HepG2 (cell line): ENCODE data around the gene AGAP3. TPM values are rescaled to one million over a fixed set of nuclear protein-coding genes. Genes with fewer than 3 reads are reported as not detected.

Experiments used
- ATAC-seq: fragments of 200-7000 bp; cut with Tn5 transposase; 3 replicates; pipeline ENCODE4 v1.9.1; 2020; ENCODE audit warnings: mild to moderate bottlenecking, moderate library complexity
- BruUV-seq: library from RNA; stranded (reverse); fragments of 400-500 nt; replicated peaks from 2 replicates; lab custom pipeline; 2021; lab: Mats Ljungman, UMichigan
- CTCF ChIA-PET: fragments of 300-600 bp; formaldehyde crosslinking; extraction: SDS; loops from one replicate; lab custom pipeline; 2021; ENCODE audit warnings: low total read pairs, inconsistent platforms, low intra/inter-chr PET ratio; lab: Yijun Ruan, JAX
- POLR2A ChIA-PET: fragments of 350-600 bp; sonication (Branson Sonifier 250); formaldehyde crosslinking; loops from one replicate; lab custom pipeline; 2020; ENCODE audit warnings: antibody characterized with exemption, inconsistent platforms; lab: Yijun Ruan, JAX
- DNase-seq: peaks from one replicate; pipeline ENCODE4 v3.0.0-alpha.2; 2015; ENCODE audit warnings: low spot score
- FAIRE-seq: peaks from 3 replicates; lab custom pipeline; 2011; peaks lifted over from hg19 to GRCh38; lab: Jason Lieb, UNC
- H2AFZ ChIP-seq: one replicate; pipeline ENCODE4 v1.6.1; 2011; ENCODE audit warnings: low read length, inconsistent platforms
- H3K27ac ChIP-seq: fragments of 300-600 bp; 3 replicates; pipeline ENCODE4 v1.8.0; 2011; ENCODE audit warnings: mixed run types, mild to moderate bottlenecking, mixed read lengths, low read length, inconsistent platforms; ENCODE audit not compliant: insufficient read depth; ENCODE audit errors: extremely low read length
- H3K27me3 ChIP-seq, 2 experiments: fragments of 200-600 bp in 1 of 2; 2 replicates in 1 of 2; 3 replicates in 1 of 2; pipeline versions ENCODE4 v1.6.0 to v1.8.0; 2011; ENCODE audit warnings: low read length in 2 of 2, mild to moderate bottlenecking in 2 of 2, moderate library complexity in 2 of 2, inconsistent platforms in 1 of 2; ENCODE audit not compliant: insufficient read depth in 2 of 2, control insufficient read depth in 1 of 2
- H3K36me3 ChIP-seq, 2 experiments: fragments of 200-600 bp in 1 of 2; replicated peaks in 1 of 2; 2 replicates in 1 of 2; 3 replicates in 1 of 2; pipeline versions ENCODE4 v1.5.1 to v1.8.0; 2011; ENCODE audit warnings: low read length in 2 of 2, inconsistent platforms in 1 of 2; ENCODE audit not compliant: insufficient read depth in 2 of 2, control insufficient read depth in 1 of 2
- H3K4me1 ChIP-seq: 2 replicates; pipeline ENCODE4 v1.5.1; 2012; ENCODE audit warnings: low read length, inconsistent platforms; ENCODE audit not compliant: insufficient read depth
- H3K4me2 ChIP-seq: 2 replicates; pipeline ENCODE4 v1.6.0; 2011; ENCODE audit warnings: low read depth, low read length, inconsistent platforms
- H3K4me3 ChIP-seq, 3 experiments: fragments of 200-600 bp in 1 of 3; sonication (generic), shearing (Covaris generic) in 1 of 3; replicated peaks in 1 of 3; 2 replicates each; pipeline ENCODE4 v1.5.1; 2011 to 2016; ENCODE audit warnings: low read length in 3 of 3, inconsistent platforms in 2 of 3, low read depth in 2 of 3, mild to moderate bottlenecking in 2 of 3, control low read depth in 1 of 3, mixed read lengths in 1 of 3; ENCODE audit not compliant: insufficient read depth in 1 of 3
- H3K79me2 ChIP-seq: one replicate; pipeline ENCODE4 v1.6.1; 2011; ENCODE audit warnings: low read length, inconsistent platforms; ENCODE audit not compliant: insufficient read depth
- H3K9ac ChIP-seq: 2 replicates; pipeline ENCODE4 v1.6.0; 2011; ENCODE audit warnings: mild to moderate bottlenecking, low read depth, low read length, inconsistent platforms; ENCODE audit not compliant: insufficient read depth
- H3K9me3 ChIP-seq: 2 replicates; pipeline ENCODE4 v1.5.1; 2012; ENCODE audit warnings: mild to moderate bottlenecking, low read length
- H4K20me1 ChIP-seq: 2 replicates; pipeline ENCODE4 v1.6.0; 2011; ENCODE audit warnings: inconsistent platforms, mild to moderate bottlenecking, low read length, moderate library complexity; ENCODE audit not compliant: insufficient read depth
- AHR ChIP-seq: IDR thresholded peaks from 2 replicates; pipeline ENCODE4 v1.6.1; 2018; ENCODE audit warnings: missing genetic modification reagents, missing compliant biosample characterization
- PAF1 ChIP-seq: IDR thresholded peaks from 2 replicates; pipeline ENCODE4 v1.6.1; 2016; ENCODE audit warnings: missing genetic modification reagents, missing compliant biosample characterization
- RARA ChIP-seq: IDR thresholded peaks from 2 replicates; pipeline ENCODE4 v1.6.1; 2016; ENCODE audit warnings: missing genetic modification reagents, missing compliant biosample characterization
- RFX5 ChIP-seq: IDR thresholded peaks from 2 replicates; pipeline ENCODE4 v1.6.1; 2011; ENCODE audit warnings: low read depth, low read length, improper control_type of control experiment
- TGIF2 ChIP-seq: IDR thresholded peaks from 2 replicates; pipeline ENCODE4 v1.6.1; 2016; ENCODE audit warnings: control low read depth, missing compliant biosample characterization
- TIGD3 ChIP-seq: sonication (generic); formaldehyde crosslinking; IDR thresholded peaks from 2 replicates; pipeline ENCODE4 v1.5.1; 2020; ENCODE audit warnings: mild to moderate bottlenecking, missing genetic modification reagents, borderline replicate concordance
- ZMYM2 ChIP-seq: sonication (generic); formaldehyde crosslinking; IDR thresholded peaks from 2 replicates; pipeline ENCODE4 v1.8.0; 2022; ENCODE audit warnings: mild to moderate bottlenecking, missing genetic modification reagents
- ZNF282 ChIP-seq: fragments of 450-650 bp; IDR thresholded peaks from 2 replicates; pipeline ENCODE4 v1.6.1; 2018; ENCODE audit not compliant: partially characterized antibody
- ZNF451 ChIP-seq: sonication (generic); formaldehyde crosslinking; IDR thresholded peaks from 2 replicates; pipeline ENCODE4 v1.5.0; 2020; ENCODE audit warnings: mild to moderate bottlenecking, missing genetic modification reagents
- ZNF644 ChIP-seq: IDR thresholded peaks from 2 replicates; pipeline ENCODE4 v1.6.1; 2016; ENCODE audit warnings: low read depth
- ZNF7 ChIP-seq: IDR thresholded peaks from 2 replicates; pipeline ENCODE4 v1.6.1; 2016; ENCODE audit warnings: missing biosample characterization, missing genetic modification reagents
- ZNF879 ChIP-seq: sonication (generic); formaldehyde crosslinking; IDR thresholded peaks from 2 replicates; pipeline ENCODE4 v1.8.1; 2023; ENCODE audit warnings: missing genetic modification reagents
- WGBS: methylation state at CpG from one replicate; pipeline ENCODE4 v1.1.6; 2017; ENCODE audit warnings: low lambda C conversion rate; 5-methylcytosine and 5-hydroxymethylcytosine counted together
- in situ Hi-C: cut with HindIII; loops from 2 replicates; pipeline ENCODE4 v1.10.0; 2017; ENCODE audit warnings: low pct_unique_long_range_greater_than_20kb; ENCODE audit not compliant: extremely low pct_ligation_motif_present
- intact Hi-C: fragments of 100-400 bp; cut with micrococcal nuclease; formaldehyde crosslinking; loops from one replicate; pipeline ENCODE4 v1.10.0; 2022; ENCODE audit not compliant: unreplicated experiment
- polyA plus RNA-seq, 8 experiments: library from polyadenylated mRNA; depleted of rRNA in 3 of 8; stranded (reverse) in 7 of 8; unstranded in 1 of 8; fragments of >200 nt; fragmentation: Illumina TruSeq in 4 of 8; extraction: Trizol in 4 of 8; gene quantifications; 2 replicates each; pipeline versions ENCODE4 v1.2.1 to v1.2.3, GENCODE V29; 2011 to 2016; ENCODE audit warnings: low read depth in 4 of 8, missing spikeins in 1 of 8, mixed read lengths in 1 of 8; ENCODE audit not compliant: insufficient read depth in 1 of 8
- total RNA-seq, 5 experiments: library from RNA; depleted of rRNA; stranded (reverse); fragments of >200 nt; fragmentation: Illumina TruSeq; extraction: Trizol; gene quantifications; 2 replicates each; pipeline ENCODE4 v1.2.3, GENCODE V29; 2016; ENCODE audit warnings: low read depth in 1 of 5
- TF ChIP-seq, protein P1 (sequence below): sonication (generic); formaldehyde crosslinking; conservative IDR thresholded peaks from 2 replicates; pipeline ENCODE4 v1.4.0; 2020; ENCODE audit warnings: missing genetic modification reagents
- TF ChIP-seq, protein P2 (sequence below): sonication (generic); formaldehyde crosslinking; IDR thresholded peaks from 2 replicates; pipeline ENCODE4 v1.5.1; 2020; ENCODE audit warnings: mild to moderate bottlenecking, missing genetic modification reagents

Gene AGAP3
- total and polyA plus RNA-seq, 2 of the 13 experiments (the other 11 are each of a cell fraction or from before 2014, with no cell fraction given), result 31.3 to 61.4 TPM

GRCh38 chr7:151186640-151187408, 100.5 kb downstream of the AGAP3 start, which contains the start of gene ASB10:
TSS of gene ASB10 (minus strand) at chr7:151187250. CDS start at chr7:151187130, 120 bp downstream.
- intact Hi-C loops, result no loop called here

More at GRCh38 chr7:151186640-151187408, 100.5 kb downstream of the AGAP3 start, which contains the start of gene ASB10:
- FAIRE-seq, result no peak
- Histone ChIP-seq H3K4me3 (no peak within 1 kb of the TSS), H3K4me2 (no peak within 1 kb of the TSS)
- POLR2A ChIA-PET, result no interaction called here
- TF ChIP-seq, protein P1, sequence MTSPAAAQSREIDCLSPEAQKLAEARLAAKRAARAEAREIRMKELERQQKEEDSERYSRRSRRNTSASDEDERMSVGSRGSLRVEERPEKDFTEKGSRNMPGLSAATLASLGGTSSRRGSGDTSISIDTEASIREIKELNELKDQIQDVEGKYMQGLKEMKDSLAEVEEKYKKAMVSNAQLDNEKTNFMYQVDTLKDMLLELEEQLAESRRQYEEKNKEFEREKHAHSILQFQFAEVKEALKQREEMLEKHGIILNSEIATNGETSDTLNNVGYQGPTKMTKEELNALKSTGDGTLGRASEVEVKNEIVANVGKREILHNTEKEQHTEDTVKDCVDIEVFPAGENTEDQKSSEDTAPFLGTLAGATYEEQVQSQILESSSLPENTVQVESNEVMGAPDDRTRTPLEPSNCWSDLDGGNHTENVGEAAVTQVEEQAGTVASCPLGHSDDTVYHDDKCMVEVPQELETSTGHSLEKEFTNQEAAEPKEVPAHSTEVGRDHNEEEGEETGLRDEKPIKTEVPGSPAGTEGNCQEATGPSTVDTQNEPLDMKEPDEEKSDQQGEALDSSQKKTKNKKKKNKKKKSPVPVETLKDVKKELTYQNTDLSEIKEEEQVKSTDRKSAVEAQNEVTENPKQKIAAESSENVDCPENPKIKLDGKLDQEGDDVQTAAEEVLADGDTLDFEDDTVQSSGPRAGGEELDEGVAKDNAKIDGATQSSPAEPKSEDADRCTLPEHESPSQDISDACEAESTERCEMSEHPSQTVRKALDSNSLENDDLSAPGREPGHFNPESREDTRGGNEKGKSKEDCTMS (CRISPR knock-in tag), result no peak
- TF ChIP-seq RFX5 (no peak), TGIF2 (CRISPR knock-in tag) (no peak), ZNF7 (CRISPR knock-in tag) (no peak), ZMYM2 (no peak), ZNF282 (no peak), RARA (no peak), ZNF879 (CRISPR knock-in tag) (no peak), AHR (CRISPR knock-in tag) (no peak), PAF1 (CRISPR knock-in tag) (no peak), ZNF451 (CRISPR knock-in tag) (no peak), TIGD3 (CRISPR knock-in tag) (no peak), ZNF644 (CRISPR knock-in tag) (no peak)
- TF ChIP-seq, protein P2, sequence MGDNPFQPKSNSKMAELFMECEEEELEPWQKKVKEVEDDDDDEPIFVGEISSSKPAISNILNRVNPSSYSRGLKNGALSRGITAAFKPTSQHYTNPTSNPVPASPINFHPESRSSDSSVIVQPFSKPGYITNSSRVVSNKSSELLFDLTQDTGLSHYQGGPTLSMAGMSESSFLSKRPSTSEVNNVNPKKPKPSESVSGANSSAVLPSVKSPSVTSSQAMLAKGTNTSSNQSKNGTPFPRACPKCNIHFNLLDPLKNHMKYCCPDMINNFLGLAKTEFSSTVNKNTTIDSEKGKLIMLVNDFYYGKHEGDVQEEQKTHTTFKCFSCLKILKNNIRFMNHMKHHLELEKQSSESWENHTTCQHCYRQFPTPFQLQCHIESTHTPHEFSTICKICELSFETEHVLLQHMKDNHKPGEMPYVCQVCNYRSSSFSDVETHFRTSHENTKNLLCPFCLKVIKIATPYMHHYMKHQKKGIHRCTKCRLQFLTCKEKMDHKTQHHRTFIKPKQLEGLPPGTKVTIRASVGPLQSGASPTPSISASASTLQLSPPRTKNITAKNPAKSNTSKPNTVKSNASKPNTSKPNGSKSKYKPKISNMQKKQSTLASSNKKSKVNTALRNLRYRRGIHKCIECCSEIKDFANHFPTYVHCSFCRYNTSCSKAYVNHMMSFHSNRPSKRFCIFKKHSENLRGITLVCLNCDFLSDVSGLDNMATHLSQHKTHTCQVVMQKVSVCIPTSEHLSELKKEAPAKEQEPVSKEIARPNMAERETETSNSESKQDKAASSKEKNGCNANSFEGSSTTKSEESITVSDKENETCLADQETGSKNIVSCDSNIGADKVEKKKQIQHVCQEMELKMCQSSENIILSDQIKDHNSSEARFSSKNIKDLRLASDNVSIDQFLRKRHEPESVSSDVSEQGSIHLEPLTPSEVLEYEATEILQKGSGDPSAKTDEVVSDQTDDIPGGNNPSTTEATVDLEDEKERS (CRISPR knock-in tag), result no peak
- TF ChIP-seq, all 625 proteins: peak for 0
- WGBS, result 26% methylated on average over 10 of the region's 22 CpGs
- H3K9me3 ChIP-seq, result no peaks in the 10 kb centered on the region
- no peaks in the 10 kb centered on the region for H3K36me3 ChIP-seq
- no peaks in the 10 kb centered on the region for H3K4me1 ChIP-seq
- H2AFZ ChIP-seq, result no peak within 1 kb of the TSS
- in situ Hi-C loops, result no loop called here
- no peak for DNase-seq
- no peaks in the 10 kb centered on the region for H3K79me2 ChIP-seq
- H4K20me1 ChIP-seq, result no peaks in the 10 kb centered on the region
- CTCF ChIA-PET, result no interaction called here
- ATAC-seq, result peak; percentile 11; the same call in 1 of the 3 replicates
- BruUV-seq, result no TSS peak
- no peak within 1 kb of the TSS for H3K9ac ChIP-seq
- peaks cover 1 to 37% of the 10 kb centered on the region in 2 experiments; a peak in 3 of 5 replicates for H3K27me3 ChIP-seq
- H3K27ac ChIP-seq, result no peak within 1 kb of the TSS
